GM12891 (cell line): ENCODE results near the gene NUBP2.

Source experiments
- DNase-seq: peaks from one replicate; pipeline ENCODE4 v3.0.0; 2011; ENCODE audit warnings: low spot score; ENCODE audit not compliant: insufficient read length
- FAIRE-seq: peaks from 2 replicates; lab custom pipeline; 2011; peaks lifted over from hg19 to GRCh38; lab: Jason Lieb, UNC
- PAX5 ChIP-seq: IDR thresholded peaks from 2 replicates; pipeline ENCODE4 v1.6.1; 2011; ENCODE audit warnings: low read length, moderate library complexity, mild to moderate bottlenecking; ENCODE audit not compliant: insufficient read depth, severe bottlenecking
- POLR2A ChIP-seq: IDR thresholded peaks from 2 replicates; pipeline ENCODE4 v1.6.1; 2011; ENCODE audit warnings: low read depth, low read length, control low read depth
- POLR2AphosphoS5 ChIP-seq: IDR thresholded peaks from 2 replicates; pipeline ENCODE4 v1.6.1; 2011; ENCODE audit warnings: low read depth, low read length, control low read depth
- POU2F2 ChIP-seq: IDR thresholded peaks from 2 replicates; pipeline ENCODE4 v1.6.1; 2011; ENCODE audit warnings: low read depth, mild to moderate bottlenecking, control low read depth, low read length, moderate library complexity
- SPI1 ChIP-seq: IDR thresholded peaks from 2 replicates; pipeline ENCODE4 v1.6.1; 2011; ENCODE audit warnings: low read depth, low read length, control low read depth
- TAF1 ChIP-seq: IDR thresholded peaks from 2 replicates; pipeline ENCODE4 v1.6.1; 2011; ENCODE audit warnings: low read depth, low read length, control low read depth

NUBP2 gene

GRCh38 chr16:1745181-1745899 lies 37.4 kb upstream of the NUBP2 start:
- TF ChIP-seq POLR2A: no peak
- FAIRE-seq: no peak
- no peak for DNase-seq

GRCh38 chr16:1745900-1746692 lies 36.7 kb upstream of the NUBP2 start:
- no peak for FAIRE-seq
- TF ChIP-seq SPI1 (no peak), PAX5 (no peak), POU2F2 (no peak), POLR2A (no peak), POLR2AphosphoS5 (no peak), TAF1 (no peak)
- no peak for DNase-seq

GRCh38 chr16:1746693-1747195 lies 36.0 kb upstream of the NUBP2 start:
- FAIRE-seq (no peak), DNase-seq (no peak)
- TF ChIP-seq POLR2A (no peak), SPI1 (no peak), POU2F2 (no peak), PAX5 (no peak), TAF1 (no peak), POLR2AphosphoS5 (no peak)

GRCh38 chr16:1747934-1748333 lies 34.8 kb upstream of the NUBP2 start:
- DNase-seq (no peak), FAIRE-seq (no peak)
- TF ChIP-seq POU2F2 (no peak), PAX5 (no peak), TAF1 (no peak), SPI1 (no peak), POLR2A (no peak), POLR2AphosphoS5 (no peak)

- DNase-seq: no peak
- TF ChIP-seq SPI1 (no peak), POU2F2 (no peak), PAX5 (no peak), TAF1 (no peak), POLR2AphosphoS5 (no peak), POLR2A (no peak)
- peak; percentile 43 for FAIRE-seq
These were observed 33.3 kb upstream of the NUBP2 start for GRCh38 chr16:1749152-1750117.

- DNase-seq (no peak), FAIRE-seq (no peak)
- TF ChIP-seq POLR2A (no peak), POU2F2 (no peak), POLR2AphosphoS5 (no peak), PAX5 (no peak), TAF1 (no peak), SPI1 (no peak)
These were observed 30.8 kb upstream of the NUBP2 start for GRCh38 chr16:1751946-1752345.

GRCh38 chr16:1752853-1753252 lies 29.9 kb upstream of the NUBP2 start:
- FAIRE-seq: no peak
- no peak for DNase-seq
- no peak for TF ChIP-seq POLR2AphosphoS5

GRCh38 chr16:1754204-1754603 lies 28.6 kb upstream of the NUBP2 start:
- no peak for DNase-seq
- no peak for FAIRE-seq
- TF ChIP-seq POU2F2: no peak
- no peak for TF ChIP-seq POLR2AphosphoS5
- no peak for TF ChIP-seq POLR2A
- no peak for TF ChIP-seq SPI1
- TF ChIP-seq TAF1: no peak
- no peak for TF ChIP-seq PAX5

GRCh38 chr16:1757714-1758461 lies 24.9 kb upstream of the NUBP2 start:
- DNase-seq (no peak), FAIRE-seq (no peak)
- no peak for TF ChIP-seq POU2F2
